ENCODE results near the gene SLIT1.

Gene SLIT1

DNA sequence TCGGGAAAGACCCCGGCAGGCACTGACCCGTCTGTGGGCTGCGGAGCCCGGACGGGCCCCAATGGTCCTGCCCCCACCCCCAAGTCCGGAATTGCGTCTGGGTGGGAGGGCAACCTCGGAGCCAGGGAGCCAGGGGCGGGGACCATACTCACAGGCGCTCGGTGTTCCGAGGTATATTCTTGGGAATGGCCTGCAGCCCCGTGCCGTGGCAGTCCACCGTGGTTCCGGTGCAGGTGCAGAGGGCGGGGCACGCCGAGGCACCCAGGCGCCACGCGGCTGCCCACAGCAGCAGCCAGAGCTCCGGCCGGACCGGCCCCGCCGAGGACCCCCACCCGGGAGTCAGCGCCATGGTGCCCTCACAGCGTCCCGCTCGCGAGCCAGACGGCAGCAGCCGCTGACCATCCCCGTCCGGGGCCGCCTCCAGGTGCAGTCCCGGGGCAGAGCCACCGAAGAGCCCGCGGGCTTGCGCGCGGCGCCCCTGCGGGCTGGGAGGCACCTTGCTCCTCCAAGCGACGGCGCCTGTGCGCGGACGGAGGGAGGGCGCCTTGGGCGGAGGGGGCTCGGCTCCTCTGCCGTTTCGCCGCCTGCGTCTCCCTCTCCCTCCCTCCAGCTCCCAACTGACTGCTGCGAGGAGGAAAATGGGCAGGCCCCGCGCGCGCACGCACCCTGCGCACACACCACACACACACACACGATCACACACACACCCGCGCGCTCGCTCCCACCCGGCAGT, at the start of gene SLIT1:
Gene SLIT1, minus strand, starts transcription at position 634 of the 733 bp plus-strand sequence. Its CDS starts 285 bp downstream, at position 349.
- DNase-seq = peak; percentile 47 to 63

DNA sequence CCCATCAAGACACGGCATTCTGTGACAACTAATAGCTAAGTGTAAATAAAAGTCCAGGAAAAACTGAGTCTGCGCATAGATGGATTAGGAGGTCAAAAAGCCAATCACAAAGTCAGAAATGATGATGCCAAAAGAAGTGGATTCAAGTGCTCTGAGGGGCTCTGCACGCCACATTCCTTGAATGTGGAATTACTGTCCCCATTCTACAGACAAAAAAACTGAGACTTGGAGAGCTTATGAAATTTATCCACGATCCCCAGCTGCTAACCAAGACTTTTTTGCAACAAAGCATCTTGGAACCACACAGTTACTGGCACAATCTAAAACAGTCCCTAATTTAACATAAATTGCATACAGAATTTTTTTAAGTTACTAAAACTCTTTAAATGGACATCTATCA, 49.6 kb upstream of the SLIT1 start:
- DNase-seq = no peak

GRCh38 chr10:97234400-97234799, 48.6 kb upstream of the SLIT1 start:
- DNase-seq = no peak

DNA sequence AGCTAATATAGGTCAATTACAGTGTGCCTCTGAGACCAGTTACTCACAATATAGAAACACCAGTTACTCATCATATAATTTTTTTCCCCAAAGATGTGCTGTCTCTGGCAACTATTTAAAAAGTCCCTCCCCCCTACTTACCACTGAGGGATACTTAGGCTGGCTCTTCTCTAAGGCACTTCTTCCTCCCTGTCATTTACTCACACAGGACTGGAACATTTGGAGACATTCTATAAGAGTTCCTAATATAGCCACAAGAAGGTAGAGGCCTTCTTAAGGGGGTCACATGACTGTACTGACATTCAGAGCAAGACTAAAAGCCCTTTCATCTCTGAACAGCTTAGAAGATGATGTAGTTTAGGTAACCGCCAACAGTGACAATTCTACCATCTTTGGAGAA, 44.4 kb upstream of the SLIT1 start:
- no peak for DNase-seq

DNA sequence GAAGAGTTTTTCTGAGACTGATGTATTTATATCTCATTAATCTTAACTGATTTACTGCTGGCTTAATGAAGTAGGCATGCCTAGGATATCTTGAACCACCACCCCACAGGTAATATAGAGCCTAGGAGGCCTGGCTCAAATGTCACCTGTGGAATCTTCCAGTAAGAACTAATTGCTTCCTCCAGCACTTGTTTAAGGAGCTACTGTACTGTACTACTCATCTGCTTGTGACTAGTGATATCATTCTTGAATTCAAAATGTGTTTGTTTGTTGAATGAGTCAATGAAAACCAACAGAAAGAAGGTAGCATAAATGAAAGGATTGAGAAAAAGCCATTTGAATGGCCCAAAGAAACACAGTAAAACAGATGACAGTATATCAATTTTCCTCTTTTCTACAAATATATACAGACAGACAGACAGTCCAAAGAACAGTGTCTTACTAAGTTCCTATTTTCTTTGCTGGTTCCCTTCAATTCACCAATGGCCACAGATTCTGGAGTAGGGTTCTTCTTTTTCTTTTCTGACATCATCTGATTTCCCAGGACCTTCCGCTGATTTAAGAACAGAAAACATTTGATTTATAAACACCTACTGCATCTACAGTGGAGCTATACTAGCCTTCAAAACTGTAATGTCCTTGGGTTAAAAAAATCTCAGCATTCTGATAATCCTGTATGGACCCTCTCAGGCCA, 43.7 kb upstream of the SLIT1 start:
- DNase-seq = no peak

DNA sequence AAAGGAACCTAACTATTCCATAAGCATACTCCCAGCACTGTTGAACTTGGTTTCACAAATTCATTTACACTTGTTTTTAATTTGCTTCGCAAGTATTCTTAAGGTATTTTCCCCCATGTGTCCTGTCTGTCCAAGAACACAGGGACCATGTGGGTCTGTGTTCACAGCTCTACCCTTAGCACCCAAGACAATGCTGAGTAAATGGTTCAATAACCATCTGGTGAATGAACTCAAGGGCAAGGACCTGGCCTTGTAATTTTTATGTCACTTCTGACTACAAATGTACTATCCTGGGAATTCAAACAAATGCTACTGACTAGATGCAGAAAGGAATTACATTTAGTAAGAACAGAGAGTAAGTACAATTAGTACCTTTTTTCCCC, 43.0 kb upstream of the SLIT1 start:
- no peak for DNase-seq

- no peak for DNase-seq
Measured at GRCh38 chr10:97228130-97228774, 42.5 kb upstream of the SLIT1 start.

DNA sequence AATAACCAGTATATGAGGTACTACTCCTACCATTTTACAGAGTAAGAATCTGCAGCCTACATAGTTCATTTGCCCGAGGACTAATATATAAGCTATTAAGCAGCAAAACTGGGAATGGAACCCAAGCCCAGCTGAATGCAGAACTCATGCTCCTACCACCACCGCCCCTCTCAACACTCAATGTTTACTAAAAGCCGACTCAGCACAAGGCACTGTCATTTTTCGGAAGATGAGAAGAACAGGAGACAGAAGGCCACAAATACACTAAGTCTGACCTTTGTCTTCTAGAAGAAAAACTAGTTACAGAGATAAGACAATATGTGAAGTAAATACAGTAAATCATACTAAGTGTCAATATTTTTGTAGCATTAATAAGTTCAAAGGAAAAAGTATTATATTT, 40.6 kb upstream of the SLIT1 start:
- no peak for DNase-seq

- DNase-seq = no peak
Measured at GRCh38 chr10:97224483-97225435, 39.0 kb upstream of the SLIT1 start.

GRCh38 chr10:97222326-97222961, 36.7 kb upstream of the SLIT1 start:
- no peak for DNase-seq

GRCh38 chr10:97220355-97220754, 34.6 kb upstream of the SLIT1 start:
- no peak for DNase-seq

DNA sequence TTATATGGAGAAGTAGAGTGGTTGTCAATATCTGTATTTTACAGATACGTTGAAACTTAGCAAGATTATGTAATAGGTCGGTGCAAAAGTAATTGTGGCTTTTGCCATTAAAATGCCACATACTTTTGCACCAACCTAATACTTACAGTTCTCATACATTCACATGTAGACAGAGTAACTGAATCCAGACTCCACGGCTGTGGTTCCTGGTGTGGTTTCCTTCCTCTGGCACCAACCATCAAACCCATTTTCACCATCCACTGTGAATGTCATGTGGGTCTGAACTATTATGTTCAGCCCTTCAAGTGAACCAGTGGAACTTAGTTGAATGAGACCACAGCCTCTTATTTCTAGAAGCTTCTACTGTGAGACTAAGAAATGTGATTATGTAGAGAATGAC, 31.5 kb upstream of the SLIT1 start:
- no peak for DNase-seq

DNA sequence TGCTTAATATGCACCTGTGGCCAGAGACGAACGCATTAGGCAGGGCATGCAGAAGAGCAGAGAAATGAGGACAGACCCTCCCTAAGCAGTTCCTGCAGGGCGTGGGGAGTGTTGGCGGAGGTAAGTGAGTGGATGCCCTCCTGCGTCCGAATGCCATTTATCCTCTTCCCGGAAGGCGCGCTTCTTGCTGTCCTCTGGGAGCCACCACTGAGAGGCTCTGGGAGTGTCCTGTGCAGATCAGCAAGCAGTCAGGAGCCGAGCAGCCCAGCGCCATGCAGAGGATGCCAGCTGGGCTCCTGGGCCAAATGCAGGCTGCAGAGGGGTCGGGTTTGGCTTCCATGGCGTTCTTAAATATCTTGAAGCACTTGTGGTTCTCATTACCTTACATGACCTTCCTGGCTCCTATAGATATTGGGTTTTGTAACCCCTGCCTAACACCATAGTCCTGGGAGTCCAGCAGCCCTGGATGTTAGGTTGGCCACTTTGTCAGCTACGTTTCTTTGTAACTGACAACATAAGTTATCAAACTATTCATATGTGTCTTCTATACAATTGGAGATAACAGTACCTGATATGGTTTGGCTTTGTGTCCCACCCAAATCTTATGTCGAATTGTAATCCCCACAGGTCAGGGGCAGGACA, 30.0 kb upstream of the SLIT1 start:
- DNase-seq = no peak

DNA sequence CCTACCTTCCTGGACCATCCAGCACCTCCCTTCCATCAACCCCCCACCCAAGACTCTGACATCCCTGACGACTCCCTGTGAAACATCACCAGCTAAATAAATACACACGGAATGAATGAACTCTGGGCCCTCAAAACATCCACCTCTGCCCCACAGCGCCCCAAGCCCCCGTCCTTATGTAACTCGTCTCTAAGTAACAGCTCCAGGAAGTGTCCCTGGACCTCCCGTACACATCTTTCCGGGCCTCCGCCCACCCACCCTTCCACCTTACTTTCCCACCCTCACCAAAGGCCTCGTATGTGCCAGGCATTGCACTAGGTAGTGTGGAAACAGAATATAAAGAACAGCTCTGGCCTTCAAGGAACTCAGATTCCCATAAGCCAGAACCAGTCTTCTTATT, 27.7 kb upstream of the SLIT1 start:
- DNase-seq = no peak

DNA sequence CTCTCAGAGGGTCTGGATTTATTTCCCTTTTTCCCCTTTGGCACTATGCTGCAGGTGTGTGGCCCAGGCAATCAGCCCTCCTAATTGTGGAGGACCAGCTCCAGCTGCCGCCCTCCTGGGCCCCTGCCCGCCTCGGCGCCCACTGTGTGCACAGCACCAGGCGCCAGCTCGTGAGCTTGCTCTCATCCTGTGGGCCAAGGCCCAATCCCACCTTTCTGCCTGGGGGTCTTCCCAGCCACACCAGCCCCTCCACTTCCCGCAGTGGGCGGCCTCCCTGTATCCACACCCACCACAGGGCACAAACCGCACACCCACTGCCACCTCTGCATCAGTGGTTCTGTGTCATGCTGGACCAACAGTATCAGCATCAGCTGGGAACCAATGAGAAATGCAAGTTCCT, 25.5 kb upstream of the SLIT1 start:
- DNase-seq = no peak

GRCh38 chr10:97210543-97210960, 24.8 kb upstream of the SLIT1 start:
- peak; percentile 13 for DNase-seq

DNA sequence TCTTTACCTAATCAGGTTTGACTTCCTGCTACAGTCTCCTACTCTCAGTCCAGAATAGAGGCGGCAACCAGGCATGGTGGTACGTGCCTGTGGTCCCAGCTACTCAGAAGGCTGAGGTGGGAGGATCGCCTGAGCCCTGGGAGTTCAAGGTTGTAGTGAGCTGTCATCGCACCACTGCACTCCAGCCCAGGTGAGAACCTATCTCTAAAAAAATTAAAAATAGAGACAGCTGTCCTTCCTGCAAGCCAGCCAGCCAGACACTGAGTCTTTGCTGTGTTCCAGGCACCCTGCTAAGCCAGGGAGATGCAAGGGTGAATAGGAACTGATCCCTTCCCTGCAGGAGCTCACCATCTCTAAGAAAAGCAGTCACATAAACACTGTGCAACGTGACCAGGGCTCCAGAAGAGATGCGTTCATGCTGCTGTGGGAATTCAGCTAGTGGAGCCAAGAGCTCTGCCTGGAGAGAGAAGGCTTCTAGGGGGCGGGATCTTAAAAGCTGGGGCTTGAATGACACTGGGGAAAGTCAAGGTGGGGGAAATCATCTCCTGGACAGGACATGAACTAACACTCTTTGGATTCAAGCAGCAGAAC, 22.1 kb upstream of the SLIT1 start:
- DNase-seq = no peak

- DNase-seq = no peak
Measured at GRCh38 chr10:97207131-97207530, 21.4 kb upstream of the SLIT1 start.

GRCh38 chr10:97204826-97205679, 19.3 kb upstream of the SLIT1 start:
- no peak for DNase-seq

DNA sequence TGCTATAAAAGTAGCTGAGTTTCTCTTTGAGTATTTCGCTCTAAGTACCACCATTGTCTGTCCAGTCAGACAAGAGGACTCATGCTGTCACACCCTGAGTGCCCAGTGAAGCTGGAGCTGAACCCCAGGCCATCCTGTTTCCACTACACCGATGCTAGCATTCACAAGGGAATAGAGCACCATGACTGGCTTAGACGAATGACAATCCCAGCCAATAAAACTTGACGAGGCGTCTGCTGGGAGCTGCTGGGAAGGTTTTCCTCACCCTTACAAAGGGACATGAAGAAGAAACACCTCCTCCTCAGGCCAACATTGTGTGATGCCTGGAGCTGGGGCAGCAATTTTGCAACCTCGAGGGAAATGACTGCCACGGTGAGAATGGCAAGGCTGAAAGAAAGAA, 17.5 kb upstream of the SLIT1 start:
- no peak for DNase-seq

- no peak for DNase-seq
Measured at GRCh38 chr10:97200616-97201015, 14.9 kb upstream of the SLIT1 start.

All from NCI-H1930 (cell line).